Hepatocyte (in vitro differentiated cells): ENCODE results near the gene SMARCA2. TPM values are rescaled to one million over a fixed set of nuclear protein-coding genes. Genes with fewer than 3 reads are reported as not detected.

Experiments
- DNase-seq: peaks from one replicate; pipeline ENCODE4 v3.0.0-alpha.2; 2016; ENCODE audit warnings: low spot score
- H2AFZ ChIP-seq: fragments of 200-600 bp; sonication (generic); 2 replicates; pipeline ENCODE4 v1.6.0; 2016; ENCODE audit warnings: antibody characterized with exemption, mild to moderate bottlenecking
- H3K27ac ChIP-seq: fragments of 200-600 bp; sonication (generic); 2 replicates; pipeline ENCODE4 v1.5.1; 2016; ENCODE audit warnings: mild to moderate bottlenecking
- H3K27me3 ChIP-seq: fragments of 200-600 bp; sonication (generic); 2 replicates; pipeline ENCODE4 v1.6.1; 2016
- H3K36me3 ChIP-seq: fragments of 200-600 bp; sonication (generic); replicated peaks from 2 replicates; pipeline ENCODE4 v1.5.1; 2016; ENCODE audit warnings: low read depth; ENCODE audit not compliant: insufficient read depth
- H3K4me1 ChIP-seq: fragments of 200-600 bp; sonication (generic); 2 replicates; pipeline ENCODE4 v1.5.1; 2016; ENCODE audit warnings: mild to moderate bottlenecking, moderate library complexity; ENCODE audit not compliant: insufficient read depth
- H3K4me2 ChIP-seq: fragments of 200-600 bp; sonication (generic); 2 replicates; pipeline ENCODE4 v1.6.0; 2016
- H3K4me3 ChIP-seq: fragments of 200-600 bp; sonication (generic); 2 replicates; pipeline ENCODE4 v1.5.1; 2016; ENCODE audit warnings: mild to moderate bottlenecking
- H3K79me2 ChIP-seq: fragments of 200-600 bp; sonication (generic); 2 replicates; pipeline ENCODE4 v1.6.0; 2017; ENCODE audit warnings: mild to moderate bottlenecking
- H3K9me2 ChIP-seq: fragments of 200-600 bp; sonication (generic); replicated peaks from 2 replicates; pipeline ENCODE4 v1.6.0; 2017; ENCODE audit warnings: mild to moderate bottlenecking; ENCODE audit not compliant: insufficient read depth
- H3K9me3 ChIP-seq: fragments of 200-600 bp; sonication (generic); 2 replicates; pipeline ENCODE4 v1.5.1; 2016; ENCODE audit warnings: low read depth, mild to moderate bottlenecking
- H4K20me1 ChIP-seq: fragments of 200-600 bp; sonication (generic); 2 replicates; pipeline ENCODE4 v1.6.0; 2016; ENCODE audit warnings: mild to moderate bottlenecking; ENCODE audit not compliant: insufficient read depth, poor library complexity, severe bottlenecking
- CTCF ChIP-seq: fragments of 200-600 bp; sonication (generic); IDR thresholded peaks from 2 replicates; pipeline ENCODE4 v1.5.1; 2016; ENCODE audit warnings: antibody characterized with exemption, mild to moderate bottlenecking; ENCODE audit not compliant: poor library complexity
- EZH2 ChIP-seq: fragments of 200-600 bp; sonication (generic); IDR thresholded peaks from 2 replicates; pipeline ENCODE4 v1.6.1; 2016; ENCODE audit warnings: antibody characterized with exemption, mild to moderate bottlenecking, borderline replicate concordance
- EZH2phosphoT487 ChIP-seq: fragments of 200-600 bp; sonication (generic); IDR thresholded peaks from one replicate; pipeline ENCODE4 v1.6.1; 2018; ENCODE audit warnings: antibody characterized with exemption, mild to moderate bottlenecking, low read depth, moderate library complexity; ENCODE audit not compliant: unreplicated experiment, severe bottlenecking
- WGBS: methylation state at CpG from one replicate; pipeline ENCODE4 v1.1.6; 2016; ENCODE audit warnings: low lambda C conversion rate; ENCODE audit errors: missing lambda C conversion rate; 5-methylcytosine and 5-hydroxymethylcytosine counted together
- polyA plus RNA-seq: library from polyadenylated mRNA; unstranded; fragments of >200 nt; fragmentation: Nextera tagmentation; extraction: Ambion mirVana; gene quantifications from 2 replicates; pipeline ENCODE4 v1.2.1, GENCODE V29; 2016
- total RNA-seq: library from RNA; depleted of rRNA; stranded (reverse); fragments of >200 nt; gene quantifications from 2 replicates; pipeline ENCODE4 v1.2.3, GENCODE V29; 2014

SMARCA2 gene
- total and polyA plus RNA-seq, 2 experiments from 2014 or later: 39.9 to 65.3 TPM

GRCh38 chr9:2152966-2153629 lies 138.0 kb downstream of the SMARCA2 start:
- H3K9me3 ChIP-seq: no peaks in the 10 kb centered on the region
- H3K4me1 ChIP-seq: peaks cover 15% of the 10 kb centered on the region
- no peak for DNase-seq
- no peak overlapping the region for H3K4me3 ChIP-seq
- no peaks in the 10 kb centered on the region for H3K27me3 ChIP-seq
- TF ChIP-seq EZH2 (no peak), CTCF (no peak), EZH2phosphoT487 (no peak)
- no peak overlapping the region for H2AFZ ChIP-seq
- H3K4me2 ChIP-seq: no peak overlapping the region
- H3K9me2 ChIP-seq: no peaks in the 10 kb centered on the region
- H3K79me2 ChIP-seq: peaks cover 11% of the 10 kb centered on the region
- H3K36me3 ChIP-seq: no peaks in the 10 kb centered on the region
- no peaks in the 10 kb centered on the region for H4K20me1 ChIP-seq
- no peak overlapping the region for H3K27ac ChIP-seq
- WGBS: 81% methylated on average over 10 of the region's 10 CpGs

- Histone ChIP-seq H3K9me3 (no peaks in the 10 kb centered on the region), H3K4me1 (peaks cover 15% of the 10 kb centered on the region), H3K4me3 (no peak overlapping the region), H3K79me2 (peaks cover 11% of the 10 kb centered on the region), H3K4me2 (no peak overlapping the region), H2AFZ (no peak overlapping the region), H3K36me3 (no peaks in the 10 kb centered on the region), H4K20me1 (no peaks in the 10 kb centered on the region), H3K9me2 (no peaks in the 10 kb centered on the region), H3K27me3 (no peaks in the 10 kb centered on the region), H3K27ac (no peak overlapping the region)
- DNase-seq: no peak
- TF ChIP-seq EZH2phosphoT487 (no peak), CTCF (no peak), EZH2 (no peak)
- WGBS: 46% methylated on average over 2 of the region's 2 CpGs
Measured at GRCh38 chr9:2153630-2154217, 138.6 kb downstream of the SMARCA2 start.

- H3K9me3 ChIP-seq: no peaks in the 10 kb centered on the region
- no peak overlapping the region for H3K4me2 ChIP-seq
- no peaks in the 10 kb centered on the region for H4K20me1 ChIP-seq
- no peak overlapping the region for H2AFZ ChIP-seq
- no peak overlapping the region for H3K27ac ChIP-seq
- TF ChIP-seq EZH2 (no peak), EZH2phosphoT487 (no peak), CTCF (no peak)
- 96% methylated on average over 3 of the region's 3 CpGs for WGBS
- peaks cover 15% of the 10 kb centered on the region for H3K4me1 ChIP-seq
- no peaks in the 10 kb centered on the region for H3K36me3 ChIP-seq
- peaks cover 11% of the 10 kb centered on the region for H3K79me2 ChIP-seq
- no peaks in the 10 kb centered on the region for H3K9me2 ChIP-seq
- no peak overlapping the region for H3K4me3 ChIP-seq
- H3K27me3 ChIP-seq: no peaks in the 10 kb centered on the region
- no peak for DNase-seq
Measured at GRCh38 chr9:2154731-2155130, 139.6 kb downstream of the SMARCA2 start.
